Measurements from ENCODE around the gene MFSD11. TPM values are rescaled to one million over a fixed set of nuclear protein-coding genes. Genes with fewer than 3 reads are reported as not detected.

Gene MFSD11
- total RNA-seq, 4 donors from 2014 or later: 7.6 to 41.3 (median 25.7) TPM

- Histone ChIP-seq H3K36me3 (no peaks in the 10 kb centered on the region), H3K9me3 (no peaks in the 10 kb centered on the region), H3K27me3 (no peaks in the 10 kb centered on the region), H3K27ac (peak overlapping the region; percentile 9 to 37 (median 24)), H3K4me1 (peaks cover 24 to 55% (median 34%) of the 10 kb centered on the region in 4 donors), H3K4me3 (no peak overlapping the region)
- no peak for TF ChIP-seq POLR2AphosphoS5 (IDR thresholded peaks at IDR 0.05)
- no peak for TF ChIP-seq EP300 (IDR thresholded peaks at IDR 0.05; ENCODE audit: low read depth)
- TF ChIP-seq CTCF (IDR thresholded peaks at IDR 0.05): no peak
- TF ChIP-seq POLR2A (IDR thresholded peaks at IDR 0.05): no peak
- intact Hi-C loops (cut with DNase I; ENCODE audit: low total_unique reads): no loop called here
- 62 to 83% methylated on average over 3 to 14 of the region's 14 CpGs for WGBS, 2 donors (ENCODE audit: low coverage in 1 of 2)
- DNase-seq: no peak
- in situ Hi-C loops (cut with MboI; ENCODE audit: low pct_ligation_motif_present in 1 of 4, low pct_unique_long_range_greater_than_20kb in 1 of 4, low sequenced_read_pairs in 3 of 4): no loop called here
These were observed 46.3 kb upstream of the MFSD11 start for GRCh38 chr17:76691379-76692191.

- H3K9me3 ChIP-seq: no peaks in the 10 kb centered on the region
- peak overlapping the region; percentile 42 to 89 (median 80) for H3K27ac ChIP-seq
- TF ChIP-seq CTCF (IDR thresholded peaks at IDR 0.05) (no peak), POLR2A (IDR thresholded peaks at IDR 0.05) (no peak), EP300 (IDR thresholded peaks at IDR 0.05; ENCODE audit: low read depth) (no peak), POLR2AphosphoS5 (IDR thresholded peaks at IDR 0.05) (no peak)
- peaks cover 19 to 63% (median 27%) of the 10 kb centered on the region in 4 donors for H3K4me1 ChIP-seq
- H3K27me3 ChIP-seq: no peaks in the 10 kb centered on the region
- intact Hi-C loops (cut with DNase I; ENCODE audit: low total_unique reads) (no loop called here), in situ Hi-C loops (cut with MboI; ENCODE audit: low pct_ligation_motif_present in 1 of 4, low pct_unique_long_range_greater_than_20kb in 1 of 4, low sequenced_read_pairs in 3 of 4) (no loop called here)
- no peaks in the 10 kb centered on the region for H3K36me3 ChIP-seq
- WGBS, 2 donors (ENCODE audit: low coverage in 1 of 2): 36 to 59% methylated on average over 8 to 16 of the region's 16 CpGs
- no peak for DNase-seq
- no peak overlapping the region for H3K4me3 ChIP-seq
These were observed 42.7 kb upstream of the MFSD11 start for GRCh38 chr17:76695059-76695831.

GRCh38 chr17:76696763-76697701, 40.9 kb upstream of the MFSD11 start:
- Histone ChIP-seq H3K27ac (peak overlapping the region; percentile 76 to 92 (median 86)), H3K27me3 (no peaks in the 10 kb centered on the region), H3K4me3 (no peak overlapping the region), H3K36me3 (no peaks in the 10 kb centered on the region), H3K9me3 (no peaks in the 10 kb centered on the region), H3K4me1 (peaks cover 27 to 69% (median 40%) of the 10 kb centered on the region in 4 donors)
- intact Hi-C loops (cut with DNase I; ENCODE audit: low total_unique reads) (no loop called here), in situ Hi-C loops (cut with MboI; ENCODE audit: low pct_ligation_motif_present in 1 of 4, low pct_unique_long_range_greater_than_20kb in 1 of 4, low sequenced_read_pairs in 3 of 4) (no loop called here)
- no peak for TF ChIP-seq POLR2A (IDR thresholded peaks at IDR 0.05)
- no peak for TF ChIP-seq CTCF (IDR thresholded peaks at IDR 0.05)
- TF ChIP-seq EP300 (IDR thresholded peaks at IDR 0.05; ENCODE audit: low read depth): no peak
- TF ChIP-seq POLR2AphosphoS5 (IDR thresholded peaks at IDR 0.05): no peak
- no peak for DNase-seq
- WGBS, 2 donors (ENCODE audit: low coverage in 1 of 2): 72 to 79% methylated on average over 4 to 25 of the region's 25 CpGs
